ENCODE results near the gene CPSF4.

GRCh38 chr7:99447943-99448342, 9.2 kb downstream of the CPSF4 start:
- TF ChIP-seq, protein P1, sequence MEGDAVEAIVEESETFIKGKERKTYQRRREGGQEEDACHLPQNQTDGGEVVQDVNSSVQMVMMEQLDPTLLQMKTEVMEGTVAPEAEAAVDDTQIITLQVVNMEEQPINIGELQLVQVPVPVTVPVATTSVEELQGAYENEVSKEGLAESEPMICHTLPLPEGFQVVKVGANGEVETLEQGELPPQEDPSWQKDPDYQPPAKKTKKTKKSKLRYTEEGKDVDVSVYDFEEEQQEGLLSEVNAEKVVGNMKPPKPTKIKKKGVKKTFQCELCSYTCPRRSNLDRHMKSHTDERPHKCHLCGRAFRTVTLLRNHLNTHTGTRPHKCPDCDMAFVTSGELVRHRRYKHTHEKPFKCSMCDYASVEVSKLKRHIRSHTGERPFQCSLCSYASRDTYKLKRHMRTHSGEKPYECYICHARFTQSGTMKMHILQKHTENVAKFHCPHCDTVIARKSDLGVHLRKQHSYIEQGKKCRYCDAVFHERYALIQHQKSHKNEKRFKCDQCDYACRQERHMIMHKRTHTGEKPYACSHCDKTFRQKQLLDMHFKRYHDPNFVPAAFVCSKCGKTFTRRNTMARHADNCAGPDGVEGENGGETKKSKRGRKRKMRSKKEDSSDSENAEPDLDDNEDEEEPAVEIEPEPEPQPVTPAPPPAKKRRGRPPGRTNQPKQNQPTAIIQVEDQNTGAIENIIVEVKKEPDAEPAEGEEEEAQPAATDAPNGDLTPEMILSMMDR (IDR thresholded peaks at IDR 0.05 in 4 of 5, conservative IDR thresholded peaks at IDR 0.05 in 1 of 5) = no peak
- TF ChIP-seq POLR2A (IDR thresholded peaks at IDR 0.05) = no peak

Data from gastrocnemius medialis (tissue), 4 donors.